GM18868 (cell line): ENCODE data around the gene TTC33.

Source experiments
- ATAC-seq: cut with Tn5 transposase; IDR thresholded peaks from one replicate; pipeline ENCODE4 v1.9.1; 2021; ENCODE audit warnings: mild to moderate bottlenecking, moderate library complexity; ENCODE audit not compliant: unreplicated experiment

The TTC33 gene

DNA sequence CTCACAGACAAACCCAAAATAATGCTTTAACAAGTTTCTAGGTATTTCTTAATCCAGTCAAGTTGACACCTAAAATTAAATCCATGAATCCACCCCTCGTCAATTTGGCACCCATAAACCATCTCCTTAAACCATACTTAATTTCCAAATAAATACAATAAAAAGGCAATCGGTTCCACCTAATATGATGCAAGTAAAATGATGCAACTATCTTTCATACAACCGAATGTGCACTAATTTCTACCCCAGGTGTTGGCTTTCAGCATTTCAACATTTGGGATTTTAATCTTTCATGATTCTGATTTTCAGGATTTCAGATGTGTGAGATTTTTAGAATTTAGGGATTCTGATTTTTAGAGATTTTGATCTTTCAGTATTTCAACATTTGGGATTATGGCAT, 25.1 kb upstream of the TTC33 start:
- no peak for ATAC-seq

- no peak for ATAC-seq
These were observed 24.4 kb upstream of the TTC33 start for GRCh38 chr5:40780199-40780598.

DNA sequence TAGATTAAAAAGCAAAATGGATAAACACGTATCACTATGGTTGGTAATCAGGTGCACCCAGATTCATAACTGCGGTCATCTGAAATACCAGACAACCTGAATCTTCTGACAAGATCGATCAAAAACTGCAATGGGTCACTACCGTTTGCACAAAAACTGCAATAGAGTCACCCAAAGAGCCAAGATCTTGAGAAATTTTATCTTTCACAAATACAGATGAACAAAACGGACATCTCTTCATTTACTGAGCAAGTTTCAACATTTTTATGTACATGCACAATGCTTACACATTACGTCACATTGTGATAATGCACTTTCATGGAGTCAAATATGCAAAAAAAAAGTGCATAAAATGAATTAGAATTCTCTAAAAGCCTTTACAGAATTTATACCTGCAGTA, 23.8 kb upstream of the TTC33 start:
- ATAC-seq: no peak

DNA sequence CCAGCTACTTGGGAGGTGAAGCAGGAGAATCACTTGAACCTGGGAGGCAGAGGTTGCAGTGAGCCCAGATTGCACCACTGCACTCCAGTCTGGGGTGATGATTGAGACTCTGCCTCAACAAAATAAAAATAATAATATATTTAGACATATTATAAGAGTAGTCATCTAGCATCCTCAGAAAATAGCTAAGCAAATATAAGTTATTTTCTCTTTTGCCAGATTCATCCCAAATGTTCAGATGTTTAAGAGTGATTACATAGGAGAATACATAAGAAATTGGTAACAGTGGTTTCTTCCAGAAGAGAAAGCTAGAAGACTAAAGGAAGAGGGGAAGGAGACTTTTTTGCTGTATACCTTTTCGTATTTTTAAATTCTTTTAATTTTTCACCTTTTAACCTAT, 22.4 kb upstream of the TTC33 start:
- ATAC-seq: no peak

DNA sequence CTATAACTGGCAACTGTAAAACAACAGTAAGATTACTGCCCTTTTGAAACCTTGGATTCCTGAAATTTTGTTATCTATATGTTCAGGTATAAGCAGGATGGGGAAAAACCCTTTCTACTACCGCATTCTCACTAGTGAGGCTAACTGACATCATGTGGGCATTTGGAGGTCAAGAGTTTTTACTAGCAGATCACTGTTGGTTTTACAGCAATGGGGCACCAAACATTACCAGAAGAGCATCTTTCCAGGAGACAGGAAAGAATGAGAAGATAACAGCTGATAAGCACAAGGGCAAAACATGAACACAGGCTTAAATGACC, 20.9 kb upstream of the TTC33 start:
- ATAC-seq: peak; percentile 49

DNA sequence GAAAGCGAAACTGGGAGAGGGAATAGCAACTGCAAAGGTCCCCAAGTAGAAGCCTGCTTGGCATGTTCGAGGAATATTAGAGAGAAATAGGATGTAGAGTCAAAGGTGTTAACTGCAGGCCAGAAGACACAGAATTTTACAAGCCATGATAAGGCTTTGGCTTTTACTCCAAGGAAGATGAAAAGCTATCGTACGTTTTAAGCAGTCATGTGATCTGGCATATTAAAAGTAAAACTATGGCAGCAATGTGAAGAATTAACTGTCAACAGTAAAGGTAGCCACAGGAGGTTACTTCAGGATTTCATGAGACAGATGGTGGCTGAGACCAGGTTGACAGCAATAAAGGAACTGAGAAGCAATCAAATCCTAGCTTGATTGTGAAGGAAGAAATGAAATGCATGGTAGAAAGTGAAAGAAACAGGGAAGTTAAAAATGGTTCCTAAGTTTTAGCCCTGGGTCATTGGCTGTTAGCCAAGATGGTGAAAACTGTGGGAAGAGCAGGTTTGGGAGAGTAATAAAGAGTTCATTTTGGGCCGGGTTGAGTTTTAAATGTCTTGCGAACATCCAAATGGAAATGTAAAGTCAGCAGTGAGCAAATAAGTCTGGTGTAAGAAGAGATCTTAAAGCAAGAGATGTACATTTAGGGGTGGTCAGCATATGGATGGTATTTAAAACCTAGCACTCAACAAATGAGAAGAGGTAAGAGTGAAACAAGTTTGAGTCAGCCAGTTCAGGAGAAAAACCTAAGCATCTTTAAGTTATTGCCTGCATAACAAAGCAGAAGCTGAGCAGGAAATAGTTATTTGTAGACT, 20.3 kb upstream of the TTC33 start:
- ATAC-seq: peak; percentile 49

DNA sequence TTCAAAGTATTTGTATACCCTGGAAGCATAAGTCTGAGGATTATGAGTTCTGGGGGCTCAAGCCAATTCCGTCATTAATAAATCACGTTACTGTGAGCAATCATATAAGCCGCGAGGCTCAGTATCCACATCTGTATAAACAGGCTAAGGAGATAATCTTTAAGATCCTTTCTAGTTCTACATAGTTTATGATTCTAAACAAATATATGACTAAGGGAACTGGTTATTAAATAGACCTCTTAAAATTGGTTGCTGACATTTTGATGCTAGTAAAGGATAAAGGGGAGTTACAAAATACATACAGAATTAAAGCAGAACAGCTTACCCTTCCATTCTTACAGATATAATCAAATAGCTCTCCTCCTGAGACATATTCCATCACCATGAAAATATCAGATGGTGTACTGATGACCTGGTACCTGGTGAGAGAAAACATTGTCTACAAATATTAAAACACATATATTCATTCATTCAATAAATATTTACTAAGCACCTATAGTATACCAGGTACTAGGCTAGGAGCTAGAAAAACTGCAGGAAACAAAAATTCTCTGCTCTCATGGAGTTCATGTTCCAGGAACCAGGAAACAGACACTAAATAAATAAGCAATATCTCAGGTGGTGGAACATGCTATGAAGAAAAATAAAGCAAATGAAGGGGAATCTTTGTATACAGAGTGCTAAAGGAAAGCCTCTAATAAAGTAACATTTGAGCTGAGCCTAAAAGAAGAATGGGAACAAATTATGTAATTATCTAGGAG, 19.5 kb upstream of the TTC33 start:
- no peak for ATAC-seq

DNA sequence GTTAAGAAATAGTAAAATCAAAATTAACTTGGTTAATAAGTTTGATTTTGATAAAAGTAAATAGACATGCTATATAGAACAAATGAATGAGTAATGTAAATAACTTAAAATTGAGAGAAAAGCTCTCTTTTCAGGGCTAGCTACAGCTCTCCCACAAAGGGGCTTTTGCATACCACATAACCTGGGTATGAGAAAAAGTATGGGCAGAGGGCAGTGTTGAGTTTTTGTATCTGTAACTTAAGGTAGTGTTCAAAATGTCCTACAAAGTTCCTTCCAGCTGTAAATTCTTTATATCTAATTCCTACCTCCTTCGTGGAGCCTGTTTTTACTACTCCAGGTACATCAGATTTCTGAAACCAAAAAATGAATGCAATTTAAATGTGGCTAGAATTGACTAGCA, 18.9 kb upstream of the TTC33 start:
- ATAC-seq: no peak

DNA sequence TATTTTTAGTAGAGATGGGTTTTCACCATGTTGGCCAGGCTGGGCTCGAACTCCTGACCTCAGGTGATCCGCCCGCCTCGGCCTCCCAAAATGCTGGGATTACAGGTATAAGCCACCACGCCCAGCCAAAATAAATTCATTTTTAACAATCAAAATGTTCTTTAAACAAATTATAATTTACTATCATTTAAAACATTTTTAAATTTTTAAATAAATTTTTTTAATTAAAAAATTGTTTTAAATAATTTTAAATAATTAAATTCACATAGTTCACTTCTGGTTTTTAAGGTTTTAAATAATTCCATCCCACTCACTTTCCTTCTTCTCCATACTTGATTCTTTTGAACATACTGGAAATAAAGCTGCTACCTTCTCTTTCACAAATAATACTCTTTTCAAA, 15.0 kb upstream of the TTC33 start:
- no peak for ATAC-seq

GRCh38 chr5:40762705-40763104, 6.9 kb upstream of the TTC33 start:
- ATAC-seq: no peak

DNA sequence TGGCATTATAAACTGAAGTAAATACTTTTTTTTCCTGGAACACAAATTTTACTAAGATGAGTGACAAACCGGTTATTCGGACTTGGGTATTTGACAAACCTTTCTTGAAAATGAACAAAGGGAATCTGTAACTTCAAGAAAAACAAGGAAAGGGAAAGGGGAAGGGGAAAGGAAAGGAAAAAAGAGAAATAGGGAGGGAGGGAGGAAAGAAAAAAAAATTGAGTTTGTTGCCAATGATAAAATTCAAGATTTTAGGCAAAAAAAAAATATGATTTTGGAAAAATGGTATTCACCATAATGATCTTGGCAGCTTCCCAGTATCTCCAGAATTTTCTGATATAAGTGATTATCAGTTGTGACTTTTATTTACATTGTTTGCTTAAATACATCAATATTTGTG, 1.6 kb upstream of the TTC33 start:
- no peak for ATAC-seq

DNA sequence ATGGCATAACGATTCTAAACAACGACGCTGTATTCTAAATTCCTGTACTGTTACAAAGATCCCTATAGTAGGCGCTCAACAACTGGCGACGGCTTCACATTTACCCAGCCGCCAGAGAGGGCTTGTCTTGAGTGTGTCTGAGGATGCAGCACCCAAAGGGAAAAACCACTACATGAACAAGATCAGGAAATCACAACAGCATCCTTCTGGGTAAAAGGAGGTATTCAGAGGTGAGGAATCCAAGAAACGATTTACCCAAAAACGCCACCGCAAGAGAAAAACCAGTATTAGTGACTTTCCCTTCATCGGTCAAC, 711 bp downstream of the TTC33 start:
- peak; percentile 77 for ATAC-seq

DNA sequence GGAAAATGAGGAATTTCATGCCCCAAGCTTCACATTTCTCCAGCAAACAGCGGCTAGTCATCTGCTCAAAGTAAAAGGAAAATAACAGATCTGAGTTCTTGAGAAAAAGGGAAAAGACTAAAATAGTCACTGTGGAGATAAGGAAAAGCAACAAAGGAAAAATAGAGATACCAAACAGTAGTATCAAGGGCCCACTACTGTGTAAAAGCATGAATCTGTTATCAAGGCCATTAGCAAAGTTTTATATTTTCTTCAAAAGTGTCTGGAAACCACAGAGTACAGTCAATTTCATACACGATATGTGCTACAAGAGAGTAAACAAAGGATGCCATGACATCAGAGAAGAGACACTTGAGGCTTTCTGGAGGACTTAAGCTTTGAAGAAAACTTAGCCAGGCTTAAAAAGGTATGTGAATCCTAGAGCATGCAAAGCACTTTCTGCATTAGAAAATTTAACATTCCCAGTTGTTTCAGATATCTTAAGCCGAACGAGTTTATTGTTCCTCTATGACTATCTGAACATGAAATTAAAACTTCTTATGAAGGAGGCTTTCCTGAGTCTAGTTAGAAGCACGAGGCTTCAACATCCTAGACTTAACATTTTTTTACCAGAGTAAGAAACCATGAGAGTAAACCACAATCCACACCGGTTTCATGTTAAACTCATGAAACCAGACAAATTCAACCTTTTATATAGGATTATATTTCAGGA, 1.2 kb downstream of the TTC33 start:
- ATAC-seq: peak; percentile 36

DNA sequence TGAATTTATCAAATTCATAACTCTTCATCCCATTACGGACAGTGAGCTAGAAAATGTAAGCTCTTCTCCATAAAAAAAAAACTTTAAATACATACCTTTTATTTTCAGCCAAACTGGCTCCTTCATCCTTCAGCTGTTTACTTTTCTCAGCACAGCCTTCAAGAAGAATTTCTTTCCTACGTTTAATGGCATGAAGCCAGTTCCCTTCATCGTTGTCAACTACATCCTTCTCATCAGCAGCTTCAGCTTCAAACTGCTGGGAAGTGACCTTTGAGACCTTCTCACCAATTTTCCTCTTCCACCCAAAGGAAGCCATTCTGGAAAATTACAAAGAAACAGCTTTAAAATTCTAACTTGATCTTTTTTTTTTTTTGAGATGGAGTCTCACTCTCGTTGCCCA, 9.1 kb downstream of the TTC33 start:
- ATAC-seq: no peak

DNA sequence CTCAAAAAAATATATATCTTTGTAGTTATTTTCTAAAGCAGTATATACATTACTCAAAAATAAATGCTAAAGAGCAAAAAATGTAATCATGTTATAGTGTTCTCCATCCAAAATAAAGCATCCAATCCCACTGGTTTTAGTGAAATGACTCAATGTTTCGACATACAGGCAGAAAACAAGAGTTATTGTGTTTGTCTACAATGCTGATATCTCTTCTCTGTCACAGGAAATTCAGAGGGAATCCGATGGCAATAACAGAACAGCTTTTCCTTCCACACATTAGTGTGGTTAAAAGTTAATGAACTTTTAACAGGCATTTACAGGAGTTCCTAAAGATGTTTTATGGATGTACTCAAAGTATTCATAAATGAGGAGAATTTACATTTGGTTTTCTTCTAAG, 12.0 kb downstream of the TTC33 start:
- ATAC-seq: no peak

DNA sequence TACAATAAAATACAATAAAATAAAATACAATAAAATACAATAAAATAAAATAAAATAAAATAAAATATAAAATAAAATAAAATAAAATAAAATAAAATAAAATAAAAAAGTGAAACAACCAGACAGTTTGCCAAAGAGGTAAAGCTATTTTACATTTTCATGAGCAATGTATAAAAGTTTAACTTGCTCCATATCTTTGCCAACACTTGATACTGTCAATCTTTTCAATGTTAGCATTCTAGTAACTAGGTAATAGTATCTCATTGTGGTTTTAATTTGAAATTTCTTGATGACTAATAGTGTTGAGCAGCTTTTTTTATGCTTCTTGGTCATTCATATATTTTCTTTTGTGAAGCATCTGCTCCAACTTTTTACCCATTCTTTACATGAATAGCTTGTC, 17.3 kb downstream of the TTC33 start:
- ATAC-seq: no peak

GRCh38 chr5:40736103-40736875, 19.5 kb downstream of the TTC33 start:
- peak; percentile 81 for ATAC-seq

DNA sequence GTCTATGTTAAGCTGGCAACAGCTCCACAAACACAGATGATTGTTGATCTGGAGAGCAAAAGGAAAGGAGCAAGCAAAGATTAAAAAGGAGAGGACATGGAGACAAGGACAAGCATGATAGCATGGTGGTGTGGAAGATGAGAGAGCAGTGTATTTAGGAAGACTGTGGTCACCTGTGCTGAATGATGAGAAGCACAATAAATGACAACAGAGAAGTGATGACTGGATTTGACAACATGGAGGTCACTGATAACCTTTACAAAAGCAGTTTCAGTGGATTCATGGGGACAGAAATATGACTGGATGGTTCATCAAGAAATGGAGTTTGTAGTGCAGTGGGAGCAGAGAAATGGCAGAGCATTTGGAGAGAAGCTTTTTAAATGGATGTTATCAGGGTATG, 20.2 kb downstream of the TTC33 start:
- ATAC-seq: no peak

GRCh38 chr5:40734986-40735385, 20.8 kb downstream of the TTC33 start:
- no peak for ATAC-seq

DNA sequence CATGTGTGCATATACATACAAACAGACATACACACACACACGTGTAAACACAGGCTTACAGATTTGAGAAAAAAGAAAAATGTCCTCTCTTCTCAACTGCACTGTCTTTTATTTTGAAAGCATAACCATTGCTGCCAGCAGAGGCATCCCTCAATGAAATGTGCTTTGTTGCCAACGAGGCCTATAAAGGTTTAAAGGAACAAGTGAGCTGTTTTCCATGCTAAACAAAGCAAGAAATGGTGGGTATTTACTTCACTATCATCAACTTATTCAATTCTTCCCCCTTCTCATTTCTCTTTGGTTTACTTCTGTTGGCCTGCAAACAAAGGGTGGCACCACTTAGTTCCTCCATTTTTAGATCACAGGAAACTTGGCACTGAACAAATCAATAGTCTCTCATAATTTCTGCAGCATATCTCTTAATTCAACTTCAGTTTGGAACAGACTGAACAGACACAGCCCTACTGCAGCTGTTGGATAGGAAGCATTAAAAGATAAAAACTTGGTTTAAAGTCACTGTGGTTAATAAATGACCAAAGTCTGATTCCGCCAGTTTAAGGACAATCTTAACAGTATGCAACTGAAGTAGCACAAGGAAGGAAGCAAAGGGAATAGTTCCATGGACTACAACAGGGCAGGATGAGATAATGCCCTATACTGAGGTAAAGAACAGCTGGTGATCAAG, 21.7 kb downstream of the TTC33 start:
- ATAC-seq: no peak

DNA sequence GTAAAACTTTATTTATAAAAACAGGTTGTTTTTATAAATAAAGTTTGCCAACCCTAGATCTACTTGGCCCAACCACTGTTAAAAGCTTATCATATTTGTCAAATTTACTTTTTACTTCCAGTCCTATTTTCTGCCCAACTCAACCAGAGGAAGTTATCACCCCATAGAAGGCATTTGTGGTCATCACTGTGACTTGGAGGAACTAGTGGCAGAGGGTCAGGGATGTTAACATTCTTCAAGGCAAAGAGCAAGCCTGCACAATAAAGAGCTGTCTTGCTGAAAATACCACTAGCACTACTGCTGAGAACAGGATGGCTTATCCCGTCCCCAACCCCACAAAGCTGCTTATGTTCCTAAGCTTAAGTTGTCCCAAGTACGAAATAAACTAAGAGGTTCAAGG, 22.3 kb downstream of the TTC33 start:
- ATAC-seq: no peak
